CMK (cell line): ENCODE measurements around the gene NTSR2.
"Not testable (repeated sequence)": the region's sequence is repeated elsewhere in the genome, so short reads cannot be mapped to it uniquely, and the experiment has no call there.

Experiments used
- DNase-seq: peaks from one replicate; pipeline ENCODE4 v3.0.0-alpha.2; 2010; ENCODE audit warnings: low read depth

NTSR2 gene

GRCh38 chr2:11679486-11680181, 9.6 kb upstream of the NTSR2 start:
- no peak for DNase-seq

- DNase-seq: no peak
Measured at GRCh38 chr2:11679016-11679415, 9.0 kb upstream of the NTSR2 start.

- no peak for DNase-seq
Measured at GRCh38 chr2:11678306-11678960, 8.4 kb upstream of the NTSR2 start.

GRCh38 chr2:11677136-11678055, 7.4 kb upstream of the NTSR2 start:
- DNase-seq: no peak

DNA sequence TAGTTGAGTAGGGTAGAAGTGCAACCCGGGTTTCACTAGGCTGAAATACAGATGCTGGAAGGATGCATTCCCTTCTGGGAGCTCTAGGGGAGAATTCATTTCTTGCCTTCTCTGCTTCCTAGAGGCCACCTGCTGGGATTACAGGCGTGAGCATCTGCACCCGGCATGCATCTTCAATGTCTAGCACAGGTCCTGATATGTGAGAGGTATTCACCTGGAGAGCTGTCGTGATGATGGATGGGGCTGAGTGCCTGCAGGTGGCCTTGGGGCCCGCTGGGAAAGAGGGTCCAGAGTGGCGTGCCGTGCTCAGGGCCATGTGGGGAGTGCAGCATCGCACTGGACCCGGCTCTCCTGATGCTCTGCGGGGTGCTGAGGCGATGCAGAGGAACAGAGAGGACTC, 6.6 kb upstream of the NTSR2 start:
- no peak for DNase-seq

- DNase-seq: no peak
Measured at GRCh38 chr2:11675423-11676112, 5.6 kb upstream of the NTSR2 start.

DNA sequence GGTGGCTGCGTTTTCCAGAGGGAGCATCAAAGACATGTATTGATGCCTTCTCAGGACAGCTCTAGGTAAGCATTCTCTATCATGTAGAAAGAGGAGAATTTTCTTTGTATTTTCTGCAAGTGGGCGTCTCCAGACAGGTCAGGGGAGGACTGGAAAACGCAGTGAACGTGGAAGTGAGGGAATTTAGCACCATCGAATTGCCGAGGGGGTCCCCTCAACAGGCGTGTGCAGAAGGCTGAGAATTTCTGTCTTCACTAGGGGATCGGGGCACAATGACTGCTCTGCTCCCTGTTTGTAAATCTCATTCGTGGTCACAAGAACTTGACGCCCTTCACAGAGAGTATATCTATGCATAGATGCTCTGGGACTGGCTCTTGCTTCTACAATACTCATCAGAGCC, 5.0 kb upstream of the NTSR2 start:
- no peak for DNase-seq

- no peak for DNase-seq
Measured at GRCh38 chr2:11672407-11672806, 2.4 kb upstream of the NTSR2 start.

- DNase-seq: no peak
Measured at GRCh38 chr2:11667866-11668637, 1.9 kb downstream of the NTSR2 start.

GRCh38 chr2:11667194-11667593, 2.8 kb downstream of the NTSR2 start:
- no peak for DNase-seq

DNA sequence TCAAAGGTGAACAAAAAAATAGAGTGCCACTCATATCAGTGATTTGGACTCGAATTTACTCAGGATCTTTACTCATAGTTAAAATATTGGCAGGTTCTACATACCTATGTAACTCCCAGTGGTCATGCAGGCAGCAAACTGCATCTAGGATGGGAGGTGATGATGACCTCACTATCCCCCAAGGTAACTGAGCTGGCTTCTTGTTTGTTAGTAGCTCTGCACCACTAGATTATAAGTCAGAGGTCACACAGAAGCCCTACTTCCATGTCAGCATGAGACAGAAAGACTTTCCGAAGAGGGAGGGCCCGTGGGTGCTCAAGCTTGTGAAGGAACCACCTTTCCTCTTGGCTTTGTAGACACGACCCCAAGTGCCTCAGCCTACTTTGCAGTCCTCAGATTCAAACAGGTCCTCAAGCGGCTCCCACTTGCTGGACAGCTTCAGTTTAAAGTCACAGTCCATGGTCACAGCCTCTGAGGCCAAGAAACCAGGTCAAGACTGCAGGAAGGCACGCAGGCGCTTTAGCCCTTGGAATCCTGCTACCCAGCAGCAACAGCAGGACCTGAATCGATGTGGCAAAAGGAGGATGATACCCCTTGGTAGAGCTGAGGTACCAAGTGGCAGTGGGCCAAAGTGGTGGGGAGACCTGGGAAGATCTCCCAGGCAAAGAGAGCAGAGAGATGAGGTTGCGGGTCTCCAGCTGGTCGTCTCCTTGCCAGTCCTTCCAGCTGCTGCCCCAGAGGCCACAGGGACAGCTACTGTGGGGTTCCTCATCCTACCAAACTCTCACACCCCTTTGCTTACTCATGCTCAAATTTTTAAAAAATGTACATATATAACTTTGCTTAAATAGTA, 4.3 kb downstream of the NTSR2 start:
- no peak for DNase-seq

- DNase-seq: no peak
Measured at GRCh38 chr2:11665028-11665427, 5.0 kb downstream of the NTSR2 start.

DNA sequence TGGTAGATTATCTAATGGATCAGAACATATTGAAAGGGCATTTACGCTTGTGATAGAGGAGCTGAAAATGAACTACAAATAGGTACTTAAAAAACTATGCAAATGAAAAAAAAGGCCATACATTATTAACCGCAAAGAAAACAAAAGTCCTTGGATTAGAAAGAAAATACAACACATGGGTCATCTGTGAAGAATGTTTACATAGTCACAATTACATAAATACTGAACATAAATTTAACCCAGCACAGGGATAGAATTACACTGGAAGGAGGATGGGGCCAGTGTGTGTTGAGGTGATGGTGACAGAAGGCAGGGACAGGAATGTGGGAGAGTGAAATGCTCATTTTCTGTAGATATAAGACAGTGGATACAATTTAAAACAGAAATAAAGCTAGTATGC, 6.6 kb downstream of the NTSR2 start:
- no peak for DNase-seq

- DNase-seq: no peak
Measured at GRCh38 chr2:11662882-11663281, 7.1 kb downstream of the NTSR2 start.

DNA sequence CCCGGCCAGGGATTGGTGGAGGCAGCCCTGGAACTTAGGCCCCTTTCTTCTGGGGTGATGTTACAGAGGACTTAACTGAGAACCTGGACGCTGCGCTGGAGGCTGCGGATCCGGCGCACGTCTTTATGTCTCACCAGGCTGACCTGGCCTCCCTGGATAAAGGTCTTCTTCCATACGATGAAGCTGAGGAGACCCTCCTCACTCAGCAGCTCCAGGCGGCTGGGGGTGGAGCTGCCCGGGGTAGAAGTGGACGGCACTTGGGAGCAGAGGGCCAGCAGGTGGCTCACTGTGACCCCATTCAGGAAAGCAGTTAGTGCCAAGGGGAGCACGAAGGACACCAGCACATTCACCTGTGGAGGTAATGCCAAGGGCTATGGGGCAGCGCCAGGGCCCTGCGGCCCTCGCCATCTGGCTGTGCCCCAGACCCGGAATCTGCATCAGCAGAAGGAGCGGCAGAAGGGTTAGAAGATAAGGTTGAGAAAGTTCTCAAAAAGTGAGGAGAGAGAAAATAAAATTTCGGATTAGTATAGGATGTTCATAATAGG, 8.0 kb downstream of the NTSR2 start:
- no peak for DNase-seq

DNA sequence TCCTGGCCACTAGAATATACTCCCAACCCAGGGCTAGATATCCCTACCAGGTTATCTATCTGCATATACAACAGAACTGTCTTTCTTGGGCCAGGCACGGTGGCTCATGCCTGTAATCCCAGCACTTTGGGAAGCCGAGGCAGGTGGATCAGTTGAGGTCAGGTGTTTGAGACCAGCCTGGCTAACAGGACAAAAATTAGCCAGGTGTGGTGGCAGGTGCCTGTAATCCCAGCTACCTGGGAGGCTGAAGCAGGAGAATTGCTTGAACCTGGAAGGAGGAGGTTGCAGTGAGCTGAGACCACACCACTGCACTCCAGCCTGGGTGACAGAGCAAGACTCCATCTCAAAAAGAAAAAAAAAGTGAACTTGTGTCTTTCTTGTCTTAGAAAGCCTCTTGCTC, 9.6 kb downstream of the NTSR2 start:
- DNase-seq: not testable (repeated sequence)

DNA sequence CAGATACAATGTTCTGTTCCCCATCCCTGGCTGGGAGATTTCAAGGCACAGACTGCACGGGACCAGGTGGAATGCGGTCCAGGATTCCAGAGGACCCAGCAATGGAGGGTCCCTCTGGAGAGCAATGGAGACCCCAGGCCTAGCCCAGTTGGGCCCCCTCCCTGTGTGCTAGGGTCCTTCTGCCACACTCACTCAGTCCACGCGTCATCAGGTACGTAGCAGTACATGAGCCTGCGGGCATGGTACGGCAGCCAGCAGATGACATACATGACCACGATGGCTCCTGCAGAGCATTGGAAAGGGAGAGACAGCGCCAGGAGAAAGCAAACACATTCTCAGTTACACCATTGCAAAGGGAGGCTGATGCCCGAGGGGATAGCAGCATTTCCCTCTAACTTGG, 10.1 kb downstream of the NTSR2 start:
- DNase-seq: no peak

DNA sequence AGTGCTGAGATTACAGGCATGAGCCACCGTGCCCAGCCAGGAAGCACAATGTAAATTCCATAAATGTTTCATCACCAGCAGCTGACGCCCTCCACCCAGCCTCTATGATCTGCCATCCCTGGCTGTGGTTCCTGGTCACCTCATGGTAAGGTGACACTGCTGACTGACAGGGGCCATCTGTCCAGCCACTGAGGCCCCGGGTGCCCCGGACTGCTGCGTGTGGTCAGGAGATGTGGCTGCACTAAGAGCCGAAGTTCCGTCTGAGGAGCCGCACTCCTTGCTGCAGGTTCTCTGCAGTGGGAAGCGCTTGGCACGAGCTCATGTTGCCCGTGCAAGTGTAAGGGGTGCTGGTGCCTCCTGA, 10.9 kb downstream of the NTSR2 start:
- DNase-seq: no peak

DNA sequence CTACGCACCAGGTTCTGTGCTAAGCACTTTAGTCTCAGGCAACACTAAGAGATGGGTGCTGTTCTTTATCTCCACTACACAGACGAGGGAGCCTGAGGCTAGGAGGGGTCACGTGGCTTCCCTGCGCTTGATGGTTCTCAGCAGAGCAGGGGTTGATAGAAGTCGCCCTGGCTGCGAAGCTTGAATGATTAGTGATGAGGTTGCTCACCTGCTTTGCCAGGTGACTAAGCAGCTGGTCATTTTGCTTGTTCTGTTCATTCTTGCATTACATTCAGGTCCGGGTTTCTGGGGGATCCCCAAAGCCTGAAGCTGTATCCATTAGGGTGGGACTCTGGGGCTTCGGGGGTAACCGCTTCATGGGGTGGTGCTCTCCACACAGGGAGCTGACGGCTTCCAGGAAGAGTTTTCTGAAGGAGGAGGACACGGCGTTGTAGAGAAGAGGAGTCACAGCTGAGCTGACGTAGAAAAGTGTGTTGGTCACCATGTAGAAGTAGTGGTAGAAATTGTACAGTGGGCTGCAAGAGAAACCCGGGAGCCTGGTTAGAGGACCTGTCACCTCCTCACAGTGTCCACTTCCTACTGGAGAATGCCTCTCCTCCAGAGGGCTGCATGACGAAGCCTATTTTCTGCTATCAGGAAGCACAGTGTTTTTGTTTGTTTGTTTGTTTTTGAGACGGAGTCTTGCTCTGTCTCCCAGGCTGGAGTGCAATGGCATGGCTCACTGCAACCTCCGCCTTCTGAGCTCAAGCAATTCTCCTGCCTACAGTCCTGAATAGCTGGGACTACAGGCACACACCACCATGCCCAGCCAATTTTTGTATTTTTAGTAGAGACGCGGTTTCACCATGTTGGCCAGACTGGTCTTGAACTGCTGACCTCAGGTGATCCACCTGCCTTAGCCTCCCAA, 11.5 kb downstream of the NTSR2 start:
- no peak for DNase-seq
